Cardiac muscle cell (in vitro differentiated cells and primary cell): ENCODE data around the gene ATP12A. TPM values are rescaled to one million over a fixed set of nuclear protein-coding genes. Genes with fewer than 3 reads are reported as not detected.

ENCODE experiments used
- DNase-seq, 2 donors: peaks; one replicate each; pipeline versions ENCODE4 v3.0.0 to v3.0.0-alpha.2; 2010 to 2017; ENCODE audit warnings: low read depth in 1 of 2, low spot score in 1 of 2
- H3K27ac ChIP-seq: fragments of 200-600 bp; sonication (generic); 2 replicates; pipeline ENCODE4 v1.5.1; 2016
- H3K27me3 ChIP-seq: fragments of 200-600 bp; sonication (generic); 2 replicates; pipeline ENCODE4 v1.6.0; 2016; ENCODE audit warnings: control low read depth
- H3K36me3 ChIP-seq: fragments of 200-600 bp; sonication (generic); 2 replicates; pipeline ENCODE4 v1.5.1; 2016; ENCODE audit warnings: control low read depth
- H3K4me1 ChIP-seq: fragments of 200-600 bp; sonication (generic); 2 replicates; pipeline ENCODE4 v1.8.1; 2017; ENCODE audit warnings: low read depth, mild to moderate bottlenecking, mixed run types
- H3K4me3 ChIP-seq: fragments of 200-600 bp; sonication (generic); 2 replicates; pipeline ENCODE4 v1.5.1; 2016; ENCODE audit warnings: mild to moderate bottlenecking
- H3K9me3 ChIP-seq: fragments of 200-600 bp; sonication (generic); 2 replicates; pipeline ENCODE4 v1.5.1; 2017; ENCODE audit warnings: low read depth, mild to moderate bottlenecking, control low read depth
- CTCF ChIP-seq: IDR thresholded peaks from 2 replicates; pipeline ENCODE4 v1.5.1; 2012; ENCODE audit warnings: low read depth, mild to moderate bottlenecking, low read length
- polyA plus RNA-seq: library from polyadenylated mRNA; unstranded; fragments of >200 nt; fragmentation: Nextera tagmentation; extraction: Ambion mirVana; gene quantifications from 2 replicates; pipeline ENCODE4 v1.2.1, GENCODE V29; 2016
- total RNA-seq: library from RNA; depleted of rRNA; stranded (reverse); fragments of >200 nt; gene quantifications from 2 replicates; pipeline ENCODE4 v1.2.3, GENCODE V29; 2016

Gene ATP12A
- total and polyA plus RNA-seq, 2 experiments from 2014 or later: not detected

- H3K4me1 ChIP-seq: no peaks in the 10 kb centered on the region
- DNase-seq: no peak
- no peak for TF ChIP-seq CTCF
- no peaks in the 10 kb centered on the region for H3K9me3 ChIP-seq
- no peaks in the 10 kb centered on the region for H3K36me3 ChIP-seq
- no peak overlapping the region for H3K27ac ChIP-seq
- no peaks in the 10 kb centered on the region for H3K27me3 ChIP-seq
- H3K4me3 ChIP-seq: no peak overlapping the region
These were observed 10.0 kb upstream of the ATP12A start for GRCh38 chr13:24670174-24670573.

GRCh38 chr13:24670961-24671381 is 9.2 kb upstream of the ATP12A start:
- Histone ChIP-seq H3K4me1 (no peaks in the 10 kb centered on the region), H3K27me3 (no peaks in the 10 kb centered on the region), H3K9me3 (no peaks in the 10 kb centered on the region), H3K4me3 (no peak overlapping the region), H3K27ac (no peak overlapping the region), H3K36me3 (no peaks in the 10 kb centered on the region)
- peak; percentile 23 to 28 for DNase-seq
- TF ChIP-seq CTCF: no peak

- H3K27me3 ChIP-seq: no peaks in the 10 kb centered on the region
- DNase-seq: peak; percentile 70 to 91
- no peaks in the 10 kb centered on the region for H3K36me3 ChIP-seq
- H3K27ac ChIP-seq: no peak overlapping the region
- H3K9me3 ChIP-seq: no peaks in the 10 kb centered on the region
- TF ChIP-seq CTCF: peak; percentile 78
- H3K4me1 ChIP-seq: no peaks in the 10 kb centered on the region
- H3K4me3 ChIP-seq: no peak overlapping the region
These were observed 8.7 kb upstream of the ATP12A start for GRCh38 chr13:24671386-24672113.

- peaks cover 7% of the 10 kb centered on the region for H3K27me3 ChIP-seq
- H3K27ac ChIP-seq: no peak overlapping the region
- no peak for TF ChIP-seq CTCF
- DNase-seq: peak in 1 of 2 donors; percentile 26
- no peaks in the 10 kb centered on the region for H3K9me3 ChIP-seq
- H3K4me3 ChIP-seq: no peak overlapping the region
- H3K36me3 ChIP-seq: no peaks in the 10 kb centered on the region
- H3K4me1 ChIP-seq: no peaks in the 10 kb centered on the region
These were observed 7.8 kb upstream of the ATP12A start for GRCh38 chr13:24672141-24673132.

- Histone ChIP-seq H3K27ac (no peak overlapping the region), H3K4me3 (no peak overlapping the region), H3K36me3 (no peaks in the 10 kb centered on the region), H3K9me3 (no peaks in the 10 kb centered on the region), H3K4me1 (no peaks in the 10 kb centered on the region), H3K27me3 (peaks cover 38% of the 10 kb centered on the region)
- no peak for TF ChIP-seq CTCF
- no peak for DNase-seq
These were observed 4.2 kb upstream of the ATP12A start for GRCh38 chr13:24675806-24676570.
